Astrocyte (in vitro differentiated cells and primary cell): Measurements from ENCODE around the gene ZMYND19. TPM values are rescaled to one million over a fixed set of nuclear protein-coding genes. Genes with fewer than 3 reads are reported as not detected.
"Not testable (repeated sequence)": the region's sequence is repeated elsewhere in the genome, so short reads cannot be mapped to it uniquely, and the experiment has no call there.

Experiments used
- DNase-seq: peaks from one replicate; pipeline ENCODE4 v3.0.0-alpha.2; 2010; ENCODE audit warnings: low read depth
- FAIRE-seq: peaks from 2 replicates; lab custom pipeline; 2011; peaks lifted over from hg19 to GRCh38; lab: Jason Lieb, UNC
- H2AFZ ChIP-seq: 2 replicates; pipeline ENCODE4 v1.6.0; 2012; ENCODE audit warnings: low read depth, low read length, inconsistent platforms
- H3K27ac ChIP-seq: 2 replicates; pipeline ENCODE4 v1.5.1; 2011; ENCODE audit warnings: low read depth, low read length, inconsistent platforms
- H3K27me3 ChIP-seq: 2 replicates; pipeline ENCODE4 v1.6.0; 2011; ENCODE audit warnings: low read length, inconsistent platforms; ENCODE audit not compliant: insufficient read depth
- H3K36me3 ChIP-seq: 2 replicates; pipeline ENCODE4 v1.5.1; 2011; ENCODE audit warnings: low read length, inconsistent platforms; ENCODE audit not compliant: insufficient read depth
- H3K4me1 ChIP-seq: 2 replicates; pipeline ENCODE4 v1.5.1; 2011; ENCODE audit warnings: low read length, inconsistent platforms; ENCODE audit not compliant: insufficient read depth
- H3K4me2 ChIP-seq: 2 replicates; pipeline ENCODE4 v1.6.0; 2012; ENCODE audit warnings: low read length, inconsistent platforms
- H3K4me3 ChIP-seq: 2 replicates; pipeline ENCODE4 v1.5.1; 2011; ENCODE audit warnings: low read depth, mild to moderate bottlenecking, low read length, inconsistent platforms; ENCODE audit not compliant: insufficient read depth
- H3K79me2 ChIP-seq: 2 replicates; pipeline ENCODE4 v1.6.0; 2012; ENCODE audit warnings: mild to moderate bottlenecking, low read length, inconsistent platforms; ENCODE audit not compliant: insufficient read depth
- H3K9ac ChIP-seq: 2 replicates; pipeline ENCODE4 v1.6.0; 2012; ENCODE audit warnings: mild to moderate bottlenecking, low read length, inconsistent platforms
- H3K9me3 ChIP-seq: 2 replicates; pipeline ENCODE4 v1.5.1; 2012; ENCODE audit warnings: low read depth, mild to moderate bottlenecking, low read length, inconsistent platforms; ENCODE audit not compliant: insufficient read depth
- H4K20me1 ChIP-seq: 2 replicates; pipeline ENCODE4 v1.6.0; 2012; ENCODE audit warnings: low read length, inconsistent platforms; ENCODE audit not compliant: insufficient read depth
- H3K27ac Mint-ChIP-seq: one replicate; pipeline ENCODE4 v1.8.0; 2021; ENCODE audit warnings: mild to moderate bottlenecking, mixed read lengths; ENCODE audit not compliant: unreplicated experiment
- H3K27me3 Mint-ChIP-seq: one replicate; pipeline ENCODE4 v1.8.0; 2021; ENCODE audit warnings: low read depth, mixed read lengths; ENCODE audit not compliant: unreplicated experiment
- H3K36me3 Mint-ChIP-seq: one replicate; pipeline ENCODE4 v1.8.0; 2021; ENCODE audit warnings: low read depth, mixed read lengths; ENCODE audit not compliant: unreplicated experiment
- H3K4me1 Mint-ChIP-seq: one replicate; pipeline ENCODE4 v1.8.0; 2021; ENCODE audit warnings: low read depth, mixed read lengths; ENCODE audit not compliant: unreplicated experiment
- H3K4me3 Mint-ChIP-seq: one replicate; pipeline ENCODE4 v1.8.0; 2021; ENCODE audit warnings: mild to moderate bottlenecking, moderate library complexity, mixed read lengths; ENCODE audit not compliant: unreplicated experiment
- H3K9me3 Mint-ChIP-seq: one replicate; pipeline ENCODE4 v1.8.0; 2021; ENCODE audit warnings: mild to moderate bottlenecking, mixed read lengths; ENCODE audit not compliant: unreplicated experiment
- CTCF ChIP-seq: IDR thresholded peaks from 2 replicates; pipeline ENCODE4 v1.5.1; 2011; ENCODE audit warnings: low read depth, mild to moderate bottlenecking, inconsistent platforms, low read length, moderate library complexity; ENCODE audit not compliant: insufficient read depth
- EZH2 ChIP-seq: IDR thresholded peaks from 2 replicates; pipeline ENCODE4 v1.6.1; 2012; ENCODE audit warnings: mild to moderate bottlenecking, low read length, inconsistent platforms; ENCODE audit not compliant: insufficient read depth
- total RNA-seq: library from RNA; stranded (reverse); gene quantifications from 2 replicates; pipeline ENCODE4 v1.2.1, GENCODE V29; 2021

Gene ZMYND19
- total RNA-seq, 1 donor from 2014 or later, result 34.0 TPM

GRCh38 chr9:137569609-137570203, 20.6 kb downstream of the ZMYND19 start:
- no peak for FAIRE-seq
- Histone ChIP-seq H4K20me1 (peaks cover 28% of the 10 kb centered on the region), H3K36me3 (peaks cover 18% of the 10 kb centered on the region), H3K27ac (no peak overlapping the region), H3K79me2 (peaks cover 26% of the 10 kb centered on the region), H3K27me3 (no peaks in the 10 kb centered on the region), H2AFZ (no peak overlapping the region), H3K4me1 (no peaks in the 10 kb centered on the region), H3K4me3 (no peak overlapping the region), H3K9me3 (no peaks in the 10 kb centered on the region), H3K9ac (no peak overlapping the region), H3K4me2 (no peak overlapping the region)
- Mint-ChIP-seq H3K27me3 (no peaks in the 10 kb centered on the region), H3K36me3 (peaks cover 15% of the 10 kb centered on the region), H3K4me3 (no peak overlapping the region), H3K9me3 (peaks cover 5% of the 10 kb centered on the region), H3K4me1 (no peaks in the 10 kb centered on the region), H3K27ac (no peak overlapping the region)
- TF ChIP-seq EZH2 (no peak), CTCF (no peak)
- no peak for DNase-seq

GRCh38 chr9:137568445-137568844, 21.9 kb downstream of the ZMYND19 start:
- DNase-seq, result not testable (repeated sequence)

GRCh38 chr9:137564817-137565411, 25.4 kb downstream of the ZMYND19 start:
- Histone ChIP-seq H3K79me2 (peaks cover 1% of the 10 kb centered on the region), H3K27ac (no peak overlapping the region), H4K20me1 (peaks cover 18% of the 10 kb centered on the region), H2AFZ (no peak overlapping the region), H3K4me2 (no peak overlapping the region), H3K9ac (no peak overlapping the region), H3K36me3 (peaks cover 16% of the 10 kb centered on the region), H3K4me1 (no peaks in the 10 kb centered on the region), H3K9me3 (no peaks in the 10 kb centered on the region), H3K4me3 (no peak overlapping the region), H3K27me3 (no peaks in the 10 kb centered on the region)
- Mint-ChIP-seq H3K36me3 (peaks cover 14% of the 10 kb centered on the region), H3K4me3 (no peak overlapping the region), H3K27me3 (no peaks in the 10 kb centered on the region), H3K27ac (no peak overlapping the region), H3K4me1 (peaks cover 7% of the 10 kb centered on the region), H3K9me3 (no peaks in the 10 kb centered on the region)
- no peak for FAIRE-seq
- TF ChIP-seq CTCF, result no peak
- no peak for TF ChIP-seq EZH2
- no peak for DNase-seq

More at GRCh38 chr9:137568445-137568844, 21.9 kb downstream of the ZMYND19 start:
- not testable (repeated sequence) for H3K27ac ChIP-seq, H3K4me3 ChIP-seq, H3K27me3 ChIP-seq, FAIRE-seq, H3K9ac ChIP-seq, H3K9me3 Mint-ChIP-seq, H3K4me2 ChIP-seq, H3K4me1 ChIP-seq, H3K4me1 Mint-ChIP-seq, H2AFZ ChIP-seq, H3K9me3 ChIP-seq, H3K4me3 Mint-ChIP-seq, H3K27me3 Mint-ChIP-seq
- H3K79me2 ChIP-seq, result peaks cover 23% of the 10 kb centered on the region
- H3K27ac Mint-ChIP-seq, result peak overlapping the region; percentile 47
- H3K36me3 Mint-ChIP-seq, result peaks cover 22% of the 10 kb centered on the region
- peaks cover 24% of the 10 kb centered on the region for H4K20me1 ChIP-seq
- H3K36me3 ChIP-seq, result peaks cover 18% of the 10 kb centered on the region
